GM19239 (cell line): ENCODE data around the gene GMEB2.
"Not testable (repeated sequence)": the region's sequence is repeated elsewhere in the genome, so short reads cannot be mapped to it uniquely, and the experiment has no call there.

ENCODE experiments used
- DNase-seq: peaks from one replicate; pipeline ENCODE4 v3.0.0; 2011; ENCODE audit warnings: low spot score; ENCODE audit not compliant: insufficient read length
- FAIRE-seq: peaks from 2 replicates; lab custom pipeline; 2011; peaks lifted over from hg19 to GRCh38; lab: Jason Lieb, UNC

Gene GMEB2

DNA sequence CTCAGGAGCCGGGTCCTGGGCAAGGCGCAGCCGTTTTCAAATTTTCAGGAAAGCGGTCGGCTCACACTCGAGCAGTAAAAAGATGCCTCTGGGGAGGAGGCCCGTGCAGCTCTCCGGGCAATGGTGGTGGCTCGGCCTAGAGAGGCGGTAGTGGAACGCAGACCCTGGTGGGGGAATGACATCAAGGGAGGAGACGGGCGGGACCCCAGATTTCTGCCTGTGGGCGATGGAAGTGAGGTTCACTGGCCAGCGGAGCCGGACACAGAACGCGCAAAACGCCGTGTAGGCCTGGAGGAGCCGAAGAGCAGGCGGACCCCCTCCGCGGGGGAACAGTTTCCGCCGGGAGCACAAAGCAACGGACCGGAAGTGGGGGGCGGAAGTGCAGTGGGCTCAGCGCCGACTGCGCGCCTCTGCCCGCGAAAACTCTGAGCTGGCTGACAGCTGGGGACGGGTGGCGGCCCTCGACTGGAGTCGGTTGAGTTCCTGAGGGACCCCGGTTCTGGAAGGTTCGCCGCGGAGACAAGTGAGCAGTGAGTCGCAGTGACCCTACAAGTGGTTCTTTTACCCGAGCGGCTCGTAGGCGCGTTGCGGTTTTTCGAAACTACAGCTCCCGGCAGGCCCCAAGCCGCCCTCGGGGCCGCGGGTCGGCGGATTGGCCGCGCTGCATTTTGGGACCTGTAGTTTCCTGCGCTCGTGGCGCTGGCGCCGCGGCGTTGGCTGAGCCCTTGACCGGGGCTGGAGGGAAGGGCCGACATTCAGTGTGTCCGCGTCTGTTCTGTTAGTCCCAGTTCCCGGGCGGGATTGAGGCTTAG, 31.2 kb upstream of the GMEB2 start, which contains the start of gene RTEL1:
Gene RTEL1, plus strand, starts transcription at position 376 of the 812 bp plus-strand sequence. CDS start 1,091 bp downstream, outside the sequence.
- peak; percentile 99 for DNase-seq
- FAIRE-seq, result peak; percentile 82

DNA sequence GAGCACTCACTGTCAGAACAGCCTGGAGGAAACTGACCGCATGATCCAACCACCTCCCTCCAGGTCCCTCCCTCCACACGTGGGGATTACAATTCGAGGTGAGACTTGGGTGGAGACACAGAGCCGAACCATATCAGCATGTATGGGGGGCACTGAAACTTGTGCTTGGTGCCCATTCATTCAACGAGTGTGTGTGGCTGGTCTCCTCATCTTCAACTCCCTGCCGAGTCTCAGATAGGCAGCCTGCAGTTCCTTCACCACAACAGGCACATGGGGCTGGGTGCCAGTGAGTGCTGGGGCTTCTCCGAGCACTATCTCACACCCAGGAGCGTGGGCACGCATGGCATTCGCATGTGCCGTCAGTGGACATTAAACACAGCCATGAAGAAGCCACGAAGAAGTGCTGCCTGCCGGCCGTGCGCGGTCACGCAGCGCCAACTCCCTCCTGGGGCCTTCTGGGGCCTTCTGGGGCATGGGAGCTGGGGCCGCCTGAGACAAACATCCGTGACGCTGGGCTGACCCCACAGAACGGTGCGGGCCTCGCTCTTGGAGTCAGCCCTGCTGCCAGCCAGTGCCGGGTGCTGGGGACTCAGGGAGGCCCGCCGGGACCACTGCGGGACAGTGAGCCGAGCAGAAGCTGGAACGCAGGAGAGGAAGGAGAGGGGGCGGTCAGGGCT, 30.5 kb upstream of the GMEB2 start:
- FAIRE-seq, result no peak
- no peak for DNase-seq

DNA sequence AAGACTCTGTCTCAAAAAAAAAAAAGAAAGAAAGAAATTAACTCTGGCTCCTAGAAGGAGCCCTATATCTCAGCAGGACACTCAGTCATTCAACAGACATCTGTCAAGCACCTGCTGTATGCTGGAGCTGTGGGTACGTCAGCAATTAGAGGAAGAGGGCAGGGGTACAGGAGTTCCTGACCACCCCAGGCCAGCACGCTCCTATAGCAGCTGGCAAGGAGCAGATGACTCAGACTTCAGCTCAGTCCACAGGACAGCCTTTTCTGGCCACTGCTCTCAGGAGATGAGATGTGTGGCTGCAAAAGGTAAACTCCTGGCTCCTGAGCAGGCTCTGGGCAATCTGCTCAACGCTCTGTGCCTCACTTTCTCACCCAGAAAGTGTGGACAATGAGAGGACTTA, 29.6 kb upstream of the GMEB2 start:
- DNase-seq (no peak), FAIRE-seq (no peak)

DNA sequence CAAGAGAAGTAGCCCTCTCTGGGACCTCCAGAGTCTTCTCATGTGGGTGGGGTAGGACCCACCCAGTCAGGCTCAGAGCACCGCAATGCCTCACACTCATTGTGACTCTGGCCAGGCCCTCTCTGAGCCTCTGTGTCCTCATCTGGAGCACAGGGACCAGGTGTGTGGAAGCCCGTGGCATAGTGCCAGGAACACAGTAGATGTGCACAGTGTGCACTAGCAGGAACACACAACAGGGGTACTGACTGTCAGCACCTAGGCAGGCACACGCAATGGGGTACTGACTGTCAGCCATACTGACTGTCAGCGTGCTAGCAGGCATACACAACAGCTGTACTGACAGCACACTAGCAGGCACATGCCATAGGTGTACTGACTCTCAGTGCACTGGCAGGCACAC, 28.3 kb upstream of the GMEB2 start:
- DNase-seq (no peak), FAIRE-seq (no peak)

DNA sequence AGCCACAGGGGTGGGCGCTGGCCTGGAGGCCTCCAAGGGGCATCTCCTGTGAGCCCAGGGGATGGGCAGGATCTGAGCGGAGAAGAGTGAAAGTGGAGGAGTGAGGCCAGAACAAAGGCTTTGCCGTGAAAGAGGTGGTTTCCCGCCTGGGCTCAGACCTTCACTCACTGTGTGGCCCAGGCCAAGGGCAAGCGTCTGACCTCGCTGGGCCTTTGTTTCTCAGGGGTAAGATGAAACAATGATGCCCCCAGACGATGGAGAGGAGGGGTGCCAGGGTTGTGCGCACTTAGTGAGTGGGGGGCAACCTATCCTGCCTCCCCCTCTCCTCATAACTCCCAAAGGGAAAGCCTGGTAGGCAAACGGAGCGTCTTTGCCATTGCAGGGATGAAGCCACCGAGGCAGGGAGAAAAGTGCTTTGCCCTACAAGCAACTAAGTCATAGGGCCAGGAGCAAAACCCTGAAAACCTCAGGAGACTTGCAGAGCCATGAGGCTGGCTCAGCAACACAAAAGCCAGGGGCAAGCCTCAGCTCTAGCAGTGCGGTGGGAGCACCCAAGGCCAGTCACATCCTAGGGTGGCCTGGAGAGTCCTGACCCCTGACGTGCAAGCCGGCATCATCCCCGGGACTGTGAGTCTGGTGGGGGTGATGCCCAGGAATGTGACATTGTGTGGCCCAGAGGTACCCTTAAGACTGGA, 27.2 kb upstream of the GMEB2 start:
- DNase-seq, result no peak
- FAIRE-seq, result no peak

DNA sequence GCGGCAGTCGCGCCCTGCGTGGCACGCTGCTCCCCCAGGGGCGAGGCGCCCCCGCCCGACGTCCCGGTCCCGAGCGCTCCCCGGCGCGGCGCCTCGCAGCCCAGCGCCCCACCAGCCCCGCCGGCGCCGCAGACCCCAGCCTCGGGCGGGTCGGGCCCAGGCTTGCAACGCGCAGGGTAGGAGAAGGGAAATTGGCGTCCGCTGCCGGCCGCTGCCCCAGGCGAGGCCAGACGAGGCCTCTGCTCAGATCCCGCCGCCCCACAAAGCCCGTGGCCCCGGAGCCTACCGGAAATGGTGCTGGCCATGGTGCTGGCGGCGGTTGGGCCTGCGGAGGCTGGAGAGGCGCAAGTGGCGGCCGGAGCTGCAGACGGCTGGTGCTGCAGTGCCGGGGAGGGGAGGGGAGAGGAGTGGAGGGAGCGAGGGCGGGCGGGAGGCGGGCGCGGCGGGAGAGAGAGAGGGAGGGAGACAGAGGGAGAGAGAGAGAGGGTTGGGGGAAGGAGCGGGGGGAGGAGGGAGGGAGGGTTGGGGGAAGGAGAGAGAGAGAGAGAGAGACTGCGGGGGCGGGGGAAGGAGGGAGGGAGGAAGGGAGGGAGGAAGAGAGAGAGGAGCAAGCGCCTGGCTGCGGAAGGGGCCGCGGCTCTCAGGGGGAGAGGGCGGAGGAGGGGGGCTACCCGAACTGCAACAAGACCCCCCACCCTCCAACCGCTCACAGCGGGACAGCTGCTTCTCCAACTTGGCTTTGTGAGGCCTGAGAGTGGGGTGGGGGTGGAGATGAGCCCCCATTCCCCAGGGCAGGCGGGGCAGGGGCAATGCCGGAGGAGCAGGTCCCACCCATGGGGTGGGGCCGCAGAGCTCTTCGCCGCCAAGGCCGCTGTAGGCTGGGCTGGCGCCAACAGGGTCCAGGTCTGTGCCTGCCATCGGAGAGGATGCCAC, 26.4 kb upstream of the GMEB2 start, which contains the start of gene STMN3:
Gene STMN3, minus strand, starts transcription at position 384 of the 933 bp plus-strand sequence. Its CDS starts 79 bp downstream, at position 305.
- FAIRE-seq, result no peak

DNA sequence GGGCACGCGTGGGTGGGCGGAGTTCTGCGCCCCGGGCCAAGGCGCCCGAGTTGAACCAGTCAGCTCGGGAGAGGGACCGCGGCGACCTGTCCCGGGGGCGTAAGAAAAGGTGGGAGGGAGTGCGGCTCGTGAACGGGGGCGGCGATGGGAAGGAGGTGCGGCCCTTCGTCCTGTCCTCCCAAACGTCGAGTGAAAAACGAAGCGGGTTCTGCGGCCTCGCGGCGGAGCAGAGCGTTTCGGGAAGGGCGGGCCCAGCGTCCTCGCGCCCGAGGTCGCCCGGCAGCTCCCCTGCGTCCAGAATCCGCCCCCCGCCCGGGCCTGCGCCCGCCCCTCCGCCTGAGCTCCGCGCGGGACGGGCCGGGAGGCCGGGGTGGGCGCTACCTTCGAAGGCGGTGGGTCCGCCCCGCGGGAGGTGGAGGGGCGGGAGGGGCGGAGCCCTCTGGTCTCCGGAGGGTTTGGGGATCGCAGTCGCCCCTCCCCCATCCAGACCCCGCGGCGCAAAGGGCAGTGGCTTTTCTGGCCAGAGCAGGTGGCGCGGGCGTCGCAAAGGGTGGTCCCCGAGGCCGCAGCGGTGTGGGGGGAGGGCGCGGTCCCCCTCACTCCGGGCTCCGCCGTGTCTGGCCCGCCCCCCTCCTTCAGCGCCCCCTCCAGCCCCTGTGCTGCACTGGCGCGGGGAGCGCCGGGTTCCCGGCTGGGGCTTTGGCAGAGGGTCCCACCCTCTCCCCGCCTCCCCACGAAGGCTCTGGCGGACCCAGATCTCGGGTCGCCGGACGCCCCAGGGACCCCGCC, 25.5 kb upstream of the GMEB2 start:
- no peak for DNase-seq
- no peak for FAIRE-seq

More for the DNA sequence above, 26.4 kb upstream of the GMEB2 start, which contains the start of gene STMN3:
- peak; percentile 79 for DNase-seq

DNA sequence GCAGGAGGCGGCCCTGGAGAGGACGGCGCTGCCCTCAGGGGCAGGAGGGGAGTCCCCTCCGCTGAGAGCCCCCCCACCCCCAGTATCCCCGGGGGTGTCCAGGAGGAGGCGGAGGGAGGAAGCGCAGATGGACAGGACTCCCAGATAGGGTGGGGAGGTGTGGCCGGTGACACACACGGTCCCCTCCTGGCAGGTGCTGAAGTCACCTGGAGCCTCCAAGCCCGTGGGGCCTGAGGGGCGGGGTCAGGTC, 25.0 kb upstream of the GMEB2 start:
- no peak for FAIRE-seq
- DNase-seq, result no peak

DNA sequence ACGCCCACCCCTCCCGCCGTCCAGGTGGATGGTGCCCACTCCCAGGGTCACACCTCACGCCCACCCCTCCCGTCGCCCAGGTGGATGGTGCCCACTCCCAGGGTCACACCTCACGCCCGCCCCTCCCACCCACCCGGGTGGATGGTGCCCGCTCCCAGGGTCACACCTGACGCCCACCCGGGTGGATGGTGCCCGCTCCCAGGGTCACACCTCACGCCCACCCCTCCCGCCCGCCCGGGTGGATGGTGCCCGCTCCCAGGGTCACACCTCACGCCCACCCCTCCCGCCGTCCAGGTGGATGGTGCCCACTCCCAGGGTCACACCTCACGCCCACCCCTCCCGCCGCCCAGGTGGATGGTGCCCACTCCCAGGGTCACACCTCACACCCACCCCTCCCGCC, 23.6 kb upstream of the GMEB2 start:
- not testable (repeated sequence) for DNase-seq, FAIRE-seq

DNA sequence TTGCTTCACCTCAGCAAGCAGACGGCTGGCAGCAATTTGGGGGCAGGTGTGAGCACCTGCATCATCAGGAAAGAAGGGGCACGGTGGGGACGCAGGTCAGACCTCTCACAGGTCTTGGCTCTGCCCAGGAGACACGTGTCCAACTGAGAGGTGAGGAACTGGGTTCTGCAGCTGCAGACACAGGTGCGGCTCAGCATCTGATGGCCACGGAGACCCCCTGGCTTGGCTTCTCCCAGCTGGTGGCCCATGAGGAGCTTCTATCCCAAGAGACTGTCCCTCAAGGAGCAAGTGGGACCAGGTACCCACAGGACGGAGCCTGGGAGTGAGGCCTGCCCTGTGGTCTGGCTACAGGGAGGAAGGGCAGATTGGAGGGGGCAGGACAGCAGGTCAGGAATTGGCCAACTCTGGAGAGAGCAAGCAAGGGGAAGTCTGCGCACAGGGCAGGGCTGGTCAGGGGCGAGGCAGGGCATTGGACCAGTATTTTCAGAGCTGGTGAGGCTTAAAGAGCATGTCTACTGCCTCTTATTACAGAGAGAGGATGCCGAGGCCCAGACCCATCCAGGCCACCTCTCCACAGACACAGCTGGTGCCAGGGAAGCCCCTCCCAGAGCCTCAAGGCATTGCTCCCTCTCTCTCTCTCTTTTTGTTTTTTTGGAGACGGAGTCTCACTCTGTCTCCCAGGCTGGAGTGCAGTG, 22.1 kb upstream of the GMEB2 start:
- FAIRE-seq (no peak), DNase-seq (no peak)

DNA sequence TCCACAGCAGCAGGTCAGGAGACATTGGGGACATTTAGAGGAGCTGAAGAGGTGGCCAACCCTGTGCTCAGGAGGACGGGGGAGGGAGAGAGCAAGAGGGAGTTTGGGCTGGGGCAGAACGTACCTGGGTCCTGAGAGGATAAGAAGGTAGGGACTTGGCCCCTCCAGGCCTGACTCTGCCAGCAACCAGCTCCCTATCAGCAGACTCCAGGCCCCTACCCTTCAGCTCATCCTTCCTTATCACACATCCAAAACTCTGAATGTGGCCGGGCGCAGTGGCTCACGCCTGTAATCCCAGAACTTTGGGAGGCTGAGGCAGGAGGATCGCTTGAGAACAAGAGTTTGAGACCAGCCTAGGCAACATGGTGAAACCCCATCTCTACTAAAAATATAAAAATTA, 21.3 kb upstream of the GMEB2 start:
- no peak for FAIRE-seq
- no peak for DNase-seq

DNA sequence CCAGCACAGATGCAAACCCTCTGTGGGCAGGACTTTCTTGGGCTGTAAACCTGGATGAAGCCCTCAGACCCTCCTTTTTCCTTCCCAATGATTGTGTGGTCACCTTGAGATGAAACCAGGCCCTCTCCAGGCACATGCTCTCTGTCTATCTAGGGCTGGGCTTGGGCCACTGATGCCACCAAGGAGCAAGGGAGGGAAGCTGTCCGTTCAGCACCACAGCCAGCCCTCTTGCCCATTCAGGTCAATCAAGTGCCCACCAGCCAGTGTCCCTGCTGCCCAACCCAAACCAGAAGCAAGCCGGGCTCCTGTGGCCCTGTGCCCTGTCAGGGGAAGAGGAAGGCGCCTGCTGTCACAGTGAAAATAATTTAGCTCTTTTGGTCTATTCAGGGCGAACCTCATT, 18.3 kb upstream of the GMEB2 start:
- no peak for FAIRE-seq
- no peak for DNase-seq

DNA sequence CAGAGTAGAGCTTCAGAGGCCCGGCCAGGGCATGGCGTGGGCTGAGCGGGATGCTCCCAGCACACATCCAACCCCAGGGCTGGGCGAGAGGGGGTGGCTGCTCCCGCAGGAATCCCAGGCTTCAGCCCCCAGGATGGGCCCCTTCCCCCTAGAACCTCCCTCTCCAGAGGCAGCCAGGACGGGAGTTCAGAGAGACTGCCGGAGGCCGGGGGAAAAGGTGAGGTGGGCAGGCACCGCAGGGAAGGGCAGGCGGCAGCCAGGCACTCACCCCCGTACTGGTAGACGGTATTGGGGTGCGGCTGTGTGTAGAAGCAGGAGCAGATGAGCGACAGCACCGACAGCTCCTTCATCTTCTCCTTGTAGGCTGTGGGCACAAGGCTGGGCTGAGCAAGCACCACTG, 17.0 kb upstream of the GMEB2 start:
- DNase-seq, result no peak
- no peak for FAIRE-seq

DNA sequence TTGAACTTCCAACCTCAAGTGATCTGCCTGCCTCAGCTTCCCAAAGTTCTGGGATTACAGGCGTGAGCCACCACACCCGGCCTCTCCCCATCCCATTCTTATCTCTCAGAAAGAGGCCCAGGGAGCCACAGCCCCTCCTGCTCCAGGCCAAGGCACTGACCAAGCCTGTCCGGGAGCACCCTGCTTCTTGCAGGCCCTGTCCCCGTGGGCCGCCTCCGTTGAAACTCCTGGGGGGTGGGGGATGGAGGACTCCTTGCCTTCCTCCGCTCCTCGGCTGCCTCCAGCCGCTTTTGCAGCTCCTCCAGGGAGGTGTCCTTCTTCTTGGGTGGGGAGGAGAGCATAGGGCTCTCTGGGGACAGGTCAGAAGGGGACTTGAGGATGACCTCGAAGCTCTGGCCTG, 16.6 kb upstream of the GMEB2 start:
- FAIRE-seq (no peak), DNase-seq (no peak)

DNA sequence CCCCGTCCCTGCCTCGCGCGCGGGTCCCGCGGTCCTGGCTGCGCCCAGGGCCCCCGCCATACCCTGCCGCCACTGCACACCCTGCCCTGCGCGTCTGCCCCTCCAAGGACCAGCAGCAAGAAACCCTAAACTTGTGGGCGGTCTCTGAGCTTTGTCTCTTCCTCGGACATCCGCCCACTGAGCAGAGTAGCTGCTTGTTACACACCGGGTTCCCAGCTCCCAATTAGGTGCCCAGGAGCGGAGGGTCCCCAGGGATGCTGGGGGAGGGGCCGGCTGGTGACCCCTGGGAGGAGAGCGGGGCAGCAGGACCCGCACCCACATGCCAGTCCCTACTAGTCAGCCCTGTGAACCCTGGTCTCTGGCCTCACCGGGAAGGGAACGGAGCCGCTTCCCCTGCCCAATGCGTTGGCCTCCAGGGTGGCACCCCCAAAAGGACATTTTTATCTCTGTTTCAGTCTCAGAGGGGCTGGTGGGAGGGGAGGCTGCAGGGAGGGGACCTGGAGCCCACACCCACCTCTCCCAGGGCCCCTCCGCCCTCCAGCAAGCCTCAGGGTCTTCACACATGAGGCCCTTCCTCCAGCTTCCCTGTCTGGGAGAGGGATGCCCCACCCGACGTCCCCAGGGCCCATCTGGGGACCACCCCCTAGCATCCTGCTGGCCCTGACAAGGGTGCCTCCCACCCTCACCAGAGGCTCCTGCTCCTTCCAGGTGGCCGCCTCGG, 15.8 kb upstream of the GMEB2 start:
- DNase-seq, result no peak

DNA sequence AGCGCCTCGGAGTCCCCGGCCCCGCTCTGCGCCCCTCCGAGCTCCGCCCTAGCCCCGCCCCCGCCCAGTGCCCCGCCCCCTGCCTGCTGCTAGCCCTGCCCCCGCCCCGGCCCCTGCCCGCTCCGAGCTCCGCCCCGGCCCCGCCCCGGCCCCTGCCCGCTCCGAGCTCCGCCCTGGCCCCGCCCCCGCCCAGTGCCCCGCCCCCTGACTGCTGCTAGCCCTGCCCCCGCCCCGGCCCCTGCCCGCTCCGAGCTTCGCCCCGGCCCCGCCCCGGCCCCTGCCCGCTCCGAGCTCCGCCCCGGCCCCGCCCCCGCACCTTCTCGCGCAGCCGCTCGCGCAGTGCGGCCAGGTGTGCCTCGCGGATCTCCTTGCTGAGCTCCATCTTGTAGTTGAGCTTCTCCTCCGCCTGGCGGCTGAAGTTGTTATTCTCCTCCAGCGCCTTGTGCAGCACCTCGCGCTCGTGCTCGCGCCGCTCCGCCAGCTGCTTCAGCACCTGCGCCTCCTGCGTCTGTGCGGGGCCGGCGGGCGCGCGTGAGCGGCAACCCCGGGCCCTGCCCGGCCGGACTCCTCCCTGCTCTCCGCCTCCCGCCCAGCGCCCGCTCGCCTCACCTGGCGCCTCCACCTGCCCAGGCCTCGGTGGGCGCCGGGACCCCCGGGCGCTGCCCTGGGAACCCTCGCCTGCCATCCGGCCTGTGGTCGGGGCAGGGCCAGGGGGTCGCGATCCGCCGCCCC, 15.1 kb upstream of the GMEB2 start:
- FAIRE-seq (peak; percentile 96), DNase-seq (peak; percentile 93)

More for the DNA sequence above, 15.8 kb upstream of the GMEB2 start:
- FAIRE-seq, result peak; percentile 28

DNA sequence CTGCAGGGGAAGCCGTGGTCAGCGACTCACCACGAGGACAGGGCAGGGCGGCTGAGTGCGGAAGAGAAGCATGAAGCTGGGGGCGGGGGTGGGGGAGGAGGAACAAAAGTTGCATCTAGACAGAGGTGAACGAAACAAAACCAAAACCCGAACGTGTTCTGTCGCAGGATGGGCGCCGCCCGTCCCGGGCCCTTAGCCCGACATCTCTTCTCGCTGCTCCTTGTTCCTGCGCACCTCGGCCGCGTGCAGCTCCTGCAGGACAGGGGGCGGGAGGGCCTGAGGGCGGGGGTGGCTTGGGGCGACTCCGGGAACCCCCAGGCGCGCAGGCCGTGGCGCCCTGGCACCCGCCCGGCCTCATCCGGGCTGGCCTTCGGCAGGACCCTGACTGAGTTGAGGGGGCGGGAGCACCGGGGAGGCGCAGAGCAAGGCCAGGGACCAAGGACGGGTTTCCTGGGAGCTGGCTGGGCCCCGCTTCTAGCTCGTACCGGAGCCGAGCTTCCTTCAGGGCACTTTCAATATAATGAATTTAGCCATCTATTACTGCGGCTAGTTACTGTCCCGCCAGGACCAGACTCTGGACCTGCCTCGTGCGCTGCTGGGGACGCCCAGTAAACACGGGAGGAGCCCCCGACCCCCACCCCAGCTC, 14.4 kb upstream of the GMEB2 start:
- FAIRE-seq (no peak), DNase-seq (no peak)
